ENCODE results near the gene PER1. TPM values are rescaled to one million over a fixed set of nuclear protein-coding genes. Genes with fewer than 3 reads are reported as not detected.

The PER1 gene
- total RNA-seq, 1 experiment from 2014 or later: 36.5 TPM

GRCh38 chr17:8173871-8174322 is 21.7 kb upstream of the PER1 start:
- Histone ChIP-seq H3K4ac (ENCODE audit: low read depth, low read length) (no peak overlapping the region), H3K18ac (ENCODE audit: insufficient read length, low read depth, low read length) (no peak overlapping the region), H3K79me2 (ENCODE audit: insufficient read depth, low read length) (no peaks in the 10 kb centered on the region), H2BK120ac (ENCODE audit: low read depth, low read length, poor library complexity, severe bottlenecking) (no peak overlapping the region), H2BK20ac (ENCODE audit: low read depth, low read length, poor library complexity, severe bottlenecking) (no peak overlapping the region), H3K9me3 (ENCODE audit: control insufficient read depth, low read depth, low read length) (no peaks in the 10 kb centered on the region), H3K27ac (ENCODE audit: insufficient read length, low read depth, low read length) (peak overlapping the region; percentile 49), H3K14ac (ENCODE audit: insufficient read depth, low read length) (no peak overlapping the region), H3K23me2 (ENCODE audit: insufficient read length, low read depth, low read length, poor library complexity, severe bottlenecking) (peaks cover 10% of the 10 kb centered on the region), H3K27me3 (ENCODE audit: insufficient read depth, low read length) (no peaks in the 10 kb centered on the region), H2AFZ (ENCODE audit: low read length) (no peak overlapping the region), H4K91ac (ENCODE audit: insufficient read length, low read depth, low read length) (no peak overlapping the region), H3K56ac (ENCODE audit: insufficient read length, low read depth, low read length) (peak overlapping the region; percentile 22), H2BK12ac (ENCODE audit: insufficient read length, low read depth, low read length) (no peak overlapping the region), H2AK5ac (ENCODE audit: insufficient read length, low read length) (no peak overlapping the region), H3K4me1 (ENCODE audit: insufficient read depth, low read length) (peaks cover 5% of the 10 kb centered on the region; the same call in 1 of the 2 replicates), H4K5ac (ENCODE audit: insufficient read length, low read depth, low read length) (no peak overlapping the region), H3K23ac (ENCODE audit: insufficient read length, low read depth, low read length) (no peak overlapping the region), H4K8ac (replicated peaks; ENCODE audit: insufficient read length, low read depth, low read length) (no peak overlapping the region), H2BK5ac (ENCODE audit: insufficient read length, low read length) (no peak overlapping the region), H3K4me2 (ENCODE audit: insufficient read depth, insufficient read length, low read length) (peak overlapping the region; percentile 67), H3K9ac (ENCODE audit: extremely low read depth, insufficient read length, low read length) (peak overlapping the region; percentile 35), H4K20me1 (ENCODE audit: control insufficient read depth, insufficient read depth, insufficient read length) (no peaks in the 10 kb centered on the region), H3K79me1 (ENCODE audit: insufficient read depth, low read depth, low read length, poor library complexity, severe bottlenecking) (no peaks in the 10 kb centered on the region), H3T11ph (ENCODE audit: low read length) (no peak overlapping the region), H2BK15ac (ENCODE audit: low read depth, low read length) (no peak overlapping the region)
- Mint-ChIP-seq H3K27me3 (ENCODE audit: low read depth) (no peaks in the 10 kb centered on the region), H3K9me3 (no peaks in the 10 kb centered on the region; a peak in 1 of 5 replicates), H3K36me3 (ENCODE audit: insufficient read depth in 1 of 3, low read depth in 3 of 3) (no peaks in the 10 kb centered on the region), H3K4me1 (peaks cover 26 to 28% of the 10 kb centered on the region in 2 experiments), H3K27ac (peak overlapping the region; percentile 100; a peak in 6 of 7 replicates), H3K4me3 (peak overlapping the region; percentile 74 to 90)
- TF ChIP-seq, protein P1, sequence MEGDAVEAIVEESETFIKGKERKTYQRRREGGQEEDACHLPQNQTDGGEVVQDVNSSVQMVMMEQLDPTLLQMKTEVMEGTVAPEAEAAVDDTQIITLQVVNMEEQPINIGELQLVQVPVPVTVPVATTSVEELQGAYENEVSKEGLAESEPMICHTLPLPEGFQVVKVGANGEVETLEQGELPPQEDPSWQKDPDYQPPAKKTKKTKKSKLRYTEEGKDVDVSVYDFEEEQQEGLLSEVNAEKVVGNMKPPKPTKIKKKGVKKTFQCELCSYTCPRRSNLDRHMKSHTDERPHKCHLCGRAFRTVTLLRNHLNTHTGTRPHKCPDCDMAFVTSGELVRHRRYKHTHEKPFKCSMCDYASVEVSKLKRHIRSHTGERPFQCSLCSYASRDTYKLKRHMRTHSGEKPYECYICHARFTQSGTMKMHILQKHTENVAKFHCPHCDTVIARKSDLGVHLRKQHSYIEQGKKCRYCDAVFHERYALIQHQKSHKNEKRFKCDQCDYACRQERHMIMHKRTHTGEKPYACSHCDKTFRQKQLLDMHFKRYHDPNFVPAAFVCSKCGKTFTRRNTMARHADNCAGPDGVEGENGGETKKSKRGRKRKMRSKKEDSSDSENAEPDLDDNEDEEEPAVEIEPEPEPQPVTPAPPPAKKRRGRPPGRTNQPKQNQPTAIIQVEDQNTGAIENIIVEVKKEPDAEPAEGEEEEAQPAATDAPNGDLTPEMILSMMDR (conservative IDR thresholded peaks at IDR 0.05): no peak
- no peak for DNase-seq
- no CpG with 5 or more reads among the region's 14 CpGs for WGBS (ENCODE audit: extremely low coverage, insufficient read length, low lambda C conversion rate)
